Muscle layer of colon (tissue), 2 donors: ENCODE measurements around the gene CD200R1L.

Source experiments
- H3K27ac ChIP-seq: one replicate; pipeline ENCODE4 v1.7.0; 2013; ENCODE audit warnings: low read depth, mild to moderate bottlenecking, low read length, moderate library complexity
- H3K27me3 ChIP-seq, 2 donors: one replicate each; pipeline ENCODE4 v1.7.0; 2013; ENCODE audit warnings: low read length in 2 of 2, mild to moderate bottlenecking in 2 of 2; ENCODE audit not compliant: insufficient read depth in 2 of 2, control insufficient read depth in 1 of 2
- H3K36me3 ChIP-seq: one replicate; pipeline ENCODE4 v1.7.0; 2013; ENCODE audit warnings: mild to moderate bottlenecking, low read length; ENCODE audit not compliant: insufficient read depth
- H3K4me1 ChIP-seq: one replicate; pipeline ENCODE4 v1.7.0; 2013; ENCODE audit warnings: mild to moderate bottlenecking, low read length; ENCODE audit not compliant: insufficient read depth
- H3K4me3 ChIP-seq, 2 donors: one replicate each; pipeline ENCODE4 v1.7.0; 2013; ENCODE audit warnings: low read length in 2 of 2, low read depth in 1 of 2, mild to moderate bottlenecking in 1 of 2, moderate library complexity in 1 of 2
- H3K9ac ChIP-seq: one replicate; pipeline ENCODE4 v1.7.0; 2013; ENCODE audit warnings: low read length
- H3K9me3 ChIP-seq: one replicate; pipeline ENCODE4 v1.7.0; 2013; ENCODE audit warnings: mild to moderate bottlenecking, low read length
- donor health status: abdominal sarcoma.
- donor health status: Adenocarcinoma of cecum.

Gene CD200R1L

GRCh38 chr3:112807685-112808084, 39.0 kb downstream of the CD200R1L start:
- no peak overlapping the region for H3K27ac ChIP-seq
- H3K4me1 ChIP-seq: peaks cover 38% of the 10 kb centered on the region
- H3K36me3 ChIP-seq: no peaks in the 10 kb centered on the region
- H3K27me3 ChIP-seq: no peaks in the 10 kb centered on the region
- H3K4me3 ChIP-seq: no peak overlapping the region
- no peaks in the 10 kb centered on the region for H3K9me3 ChIP-seq
- H3K9ac ChIP-seq: no peak overlapping the region

DNA sequence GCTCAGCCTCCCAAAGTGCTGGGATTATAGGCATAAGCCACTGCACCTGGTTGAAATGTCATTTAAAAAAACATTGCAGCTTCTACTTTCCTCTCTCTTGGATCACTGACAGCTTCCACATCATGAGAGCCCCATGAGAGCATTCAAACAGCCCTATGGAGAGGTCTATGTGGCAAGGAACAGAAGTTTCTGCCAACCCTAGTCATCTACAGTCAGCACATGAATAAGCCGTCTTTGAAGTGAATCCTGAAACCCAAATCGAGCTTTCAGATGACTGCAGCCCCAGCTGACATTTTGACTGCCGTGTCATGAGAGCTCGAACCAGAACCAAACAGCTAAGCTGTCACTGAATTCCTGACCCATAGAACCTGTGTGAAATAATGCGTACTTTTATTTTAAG, 39.8 kb downstream of the CD200R1L start:
- no peak overlapping the region for H3K9ac ChIP-seq
- no peaks in the 10 kb centered on the region for H3K27me3 ChIP-seq
- H3K4me3 ChIP-seq: no peak overlapping the region
- H3K36me3 ChIP-seq: no peaks in the 10 kb centered on the region
- no peaks in the 10 kb centered on the region for H3K9me3 ChIP-seq
- H3K4me1 ChIP-seq: peaks cover 30% of the 10 kb centered on the region
- H3K27ac ChIP-seq: no peak overlapping the region

DNA sequence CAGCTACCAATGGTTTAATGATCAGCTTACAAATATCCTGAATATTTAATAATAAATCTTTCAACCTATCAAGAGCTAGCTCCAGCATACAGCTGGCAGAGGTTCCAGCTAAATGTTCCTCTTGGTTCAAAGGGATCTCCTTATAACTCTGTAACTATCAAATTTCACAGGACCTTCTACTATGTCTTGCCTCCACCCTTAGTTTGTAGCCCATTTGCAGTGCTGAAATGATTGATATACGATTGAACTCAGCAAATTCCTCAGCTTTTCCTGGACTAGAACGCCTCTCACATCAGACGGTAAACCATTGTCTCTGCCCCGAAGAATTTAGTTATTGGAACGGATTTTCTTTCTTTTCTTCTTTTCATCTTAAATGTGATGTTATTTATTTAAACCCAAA, 41.5 kb downstream of the CD200R1L start:
- Histone ChIP-seq H3K9ac (no peak overlapping the region), H3K4me1 (peaks cover 14% of the 10 kb centered on the region), H3K27me3 (no peaks in the 10 kb centered on the region), H3K27ac (no peak overlapping the region), H3K9me3 (no peaks in the 10 kb centered on the region), H3K36me3 (no peaks in the 10 kb centered on the region), H3K4me3 (no peak overlapping the region)

DNA sequence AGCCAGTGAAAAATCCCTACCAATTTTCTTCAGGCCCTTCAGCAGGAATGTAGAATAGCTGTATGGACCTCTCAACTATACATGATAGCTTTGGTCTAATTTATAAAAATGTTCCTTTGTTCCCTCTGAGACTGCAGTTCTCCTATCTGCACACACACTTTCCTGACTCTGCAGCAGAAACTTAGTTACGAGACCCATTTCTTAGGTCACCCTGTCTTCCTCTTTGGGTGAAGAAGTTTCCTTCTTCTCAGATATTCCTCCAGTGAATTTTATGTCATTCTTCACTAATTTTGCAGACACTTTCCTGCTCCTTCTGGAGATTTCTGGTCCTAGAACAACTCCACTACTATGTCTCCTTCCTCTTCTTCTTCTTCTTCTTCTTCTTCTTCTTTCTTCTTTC, 42.6 kb downstream of the CD200R1L start:
- Histone ChIP-seq H3K9ac (no peak overlapping the region), H3K4me3 (no peak overlapping the region), H3K4me1 (peaks cover 14% of the 10 kb centered on the region), H3K9me3 (no peaks in the 10 kb centered on the region), H3K36me3 (no peaks in the 10 kb centered on the region), H3K27me3 (no peaks in the 10 kb centered on the region), H3K27ac (no peak overlapping the region)

GRCh38 chr3:112803467-112803866, 43.2 kb downstream of the CD200R1L start:
- peaks cover 12% of the 10 kb centered on the region for H3K4me1 ChIP-seq
- no peak overlapping the region for H3K9ac ChIP-seq
- no peaks in the 10 kb centered on the region for H3K36me3 ChIP-seq
- no peaks in the 10 kb centered on the region for H3K9me3 ChIP-seq
- no peak overlapping the region for H3K4me3 ChIP-seq
- no peaks in the 10 kb centered on the region for H3K27me3 ChIP-seq
- no peak overlapping the region for H3K27ac ChIP-seq

GRCh38 chr3:112802338-112802737, 44.3 kb downstream of the CD200R1L start:
- no peaks in the 10 kb centered on the region for H3K27me3 ChIP-seq
- H3K4me1 ChIP-seq: peaks cover 1% of the 10 kb centered on the region
- H3K9ac ChIP-seq: no peak overlapping the region
- no peaks in the 10 kb centered on the region for H3K9me3 ChIP-seq
- H3K4me3 ChIP-seq: no peak overlapping the region
- H3K36me3 ChIP-seq: no peaks in the 10 kb centered on the region
- H3K27ac ChIP-seq: no peak overlapping the region

- Histone ChIP-seq H3K36me3 (no peaks in the 10 kb centered on the region), H3K27me3 (no peaks in the 10 kb centered on the region), H3K9ac (no peak overlapping the region), H3K4me3 (no peak overlapping the region), H3K27ac (no peak overlapping the region), H3K9me3 (no peaks in the 10 kb centered on the region), H3K4me1 (no peaks in the 10 kb centered on the region)
Observed at GRCh38 chr3:112799946-112800345, 46.7 kb downstream of the CD200R1L start.

- Histone ChIP-seq H3K9ac (no peak overlapping the region), H3K4me1 (no peaks in the 10 kb centered on the region), H3K4me3 (no peak overlapping the region), H3K36me3 (no peaks in the 10 kb centered on the region), H3K27me3 (no peaks in the 10 kb centered on the region), H3K27ac (no peak overlapping the region), H3K9me3 (no peaks in the 10 kb centered on the region)
Observed at GRCh38 chr3:112794622-112795172, 52.0 kb downstream of the CD200R1L start.

GRCh38 chr3:112793326-112794081, 53.2 kb downstream of the CD200R1L start:
- H3K4me3 ChIP-seq: no peak overlapping the region
- no peaks in the 10 kb centered on the region for H3K27me3 ChIP-seq
- no peaks in the 10 kb centered on the region for H3K9me3 ChIP-seq
- H3K36me3 ChIP-seq: no peaks in the 10 kb centered on the region
- H3K27ac ChIP-seq: no peak overlapping the region
- no peak overlapping the region for H3K9ac ChIP-seq
- H3K4me1 ChIP-seq: no peaks in the 10 kb centered on the region

DNA sequence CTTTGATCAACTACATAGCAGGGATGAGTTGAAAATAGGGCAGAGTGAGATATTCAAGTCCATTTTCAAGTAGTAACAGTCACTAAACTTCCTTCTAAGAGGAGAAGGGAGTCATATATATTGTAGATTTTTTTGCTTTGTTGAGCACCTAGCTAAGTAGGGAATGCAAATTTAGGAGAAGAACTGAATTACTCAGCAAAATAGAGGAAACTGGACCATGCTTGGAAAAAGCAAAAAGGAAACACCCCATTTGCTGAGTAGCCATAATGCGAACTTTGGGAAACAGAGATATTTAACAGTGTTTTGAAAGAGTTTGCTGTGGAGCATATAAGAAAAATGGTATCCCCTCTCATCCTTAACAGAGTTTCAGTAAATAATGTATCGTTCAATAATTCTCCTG, 54.9 kb downstream of the CD200R1L start:
- no peak overlapping the region for H3K4me3 ChIP-seq
- no peaks in the 10 kb centered on the region for H3K4me1 ChIP-seq
- no peak overlapping the region for H3K9ac ChIP-seq
- no peaks in the 10 kb centered on the region for H3K27me3 ChIP-seq
- no peak overlapping the region for H3K27ac ChIP-seq
- H3K9me3 ChIP-seq: no peaks in the 10 kb centered on the region
- H3K36me3 ChIP-seq: no peaks in the 10 kb centered on the region

DNA sequence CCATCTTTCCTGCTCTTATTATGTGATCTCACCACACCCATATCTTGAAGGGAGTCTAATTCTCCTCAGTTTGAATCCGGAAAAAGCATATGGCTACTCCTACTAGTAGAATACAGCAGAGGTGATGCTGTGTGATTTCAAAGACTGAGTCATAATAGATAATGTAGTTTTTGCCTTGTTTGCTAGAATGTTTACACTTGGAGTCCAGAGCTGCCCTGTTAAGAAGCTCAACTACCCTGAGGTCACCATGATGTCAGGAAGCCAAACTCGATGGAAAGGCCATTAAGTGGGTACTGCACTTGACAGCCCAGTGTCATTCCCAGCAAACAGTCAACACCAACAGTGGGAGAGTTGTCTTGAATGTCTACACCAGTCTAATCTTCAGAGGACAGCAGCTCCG, 56.9 kb downstream of the CD200R1L start:
- Histone ChIP-seq H3K9me3 (no peaks in the 10 kb centered on the region), H3K4me1 (no peaks in the 10 kb centered on the region), H3K9ac (no peak overlapping the region), H3K4me3 (no peak overlapping the region), H3K36me3 (no peaks in the 10 kb centered on the region), H3K27me3 (no peaks in the 10 kb centered on the region), H3K27ac (no peak overlapping the region)
